Glomerular visceral epithelial cell (primary cell): ENCODE data around the gene RWDD3.

Experiments
- DNase-seq: peaks from one replicate; pipeline ENCODE4 v3.0.0-alpha.2; 2016; ENCODE audit errors: extremely low spot score

The RWDD3 gene, protein sequence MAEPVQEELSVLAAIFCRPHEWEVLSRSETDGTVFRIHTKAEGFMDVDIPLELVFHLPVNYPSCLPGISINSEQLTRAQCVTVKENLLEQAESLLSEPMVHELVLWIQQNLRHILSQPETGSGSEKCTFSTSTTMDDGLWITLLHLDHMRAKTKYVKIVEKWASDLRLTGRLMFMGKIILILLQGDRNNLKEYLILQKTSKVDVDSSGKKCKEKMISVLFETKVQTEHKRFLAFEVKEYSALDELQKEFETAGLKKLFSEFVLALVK

DNA sequence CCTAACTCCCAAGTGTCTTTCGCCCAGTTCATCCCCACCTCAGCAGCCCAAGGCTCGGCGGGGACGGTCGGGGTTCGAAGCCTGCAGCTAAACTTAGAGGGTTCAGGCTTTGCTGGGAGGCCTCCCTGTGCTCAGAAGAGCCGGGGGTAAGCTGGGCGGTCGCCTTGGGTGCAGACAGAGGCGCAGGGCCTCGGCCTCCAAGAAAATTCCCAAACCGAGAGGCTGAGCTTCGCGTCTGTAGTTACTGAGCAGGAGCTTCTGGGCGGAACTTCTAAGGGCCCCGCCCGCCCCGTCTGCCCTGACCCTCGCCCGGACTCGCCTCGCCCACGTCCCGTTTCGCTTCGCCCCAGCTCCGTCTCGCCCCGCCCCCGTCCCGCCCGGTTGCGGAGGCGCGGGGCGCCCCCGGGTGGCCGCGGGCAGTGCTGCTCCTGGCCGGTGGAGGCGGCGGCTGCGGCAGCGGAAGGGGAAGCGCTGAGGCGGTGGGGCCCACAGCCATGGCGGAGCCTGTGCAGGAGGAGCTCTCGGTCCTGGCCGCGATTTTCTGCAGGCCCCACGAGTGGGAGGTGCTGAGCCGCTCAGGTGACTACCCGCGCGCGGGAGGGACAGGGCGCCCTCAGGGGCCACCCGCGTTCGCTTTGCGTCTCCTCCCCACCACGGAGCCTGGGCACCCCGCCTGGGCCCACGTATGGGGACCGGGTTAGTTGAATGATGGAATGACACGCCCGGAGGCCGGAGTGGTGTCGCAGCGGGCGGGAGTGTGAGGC is at the start of gene RWDD3:
TSS of gene RWDD3 (plus strand) at position 474 of the 764 bp plus-strand sequence. CDS start at position 495, 21 bp downstream.
- DNase-seq, result peak; percentile 95

DNA sequence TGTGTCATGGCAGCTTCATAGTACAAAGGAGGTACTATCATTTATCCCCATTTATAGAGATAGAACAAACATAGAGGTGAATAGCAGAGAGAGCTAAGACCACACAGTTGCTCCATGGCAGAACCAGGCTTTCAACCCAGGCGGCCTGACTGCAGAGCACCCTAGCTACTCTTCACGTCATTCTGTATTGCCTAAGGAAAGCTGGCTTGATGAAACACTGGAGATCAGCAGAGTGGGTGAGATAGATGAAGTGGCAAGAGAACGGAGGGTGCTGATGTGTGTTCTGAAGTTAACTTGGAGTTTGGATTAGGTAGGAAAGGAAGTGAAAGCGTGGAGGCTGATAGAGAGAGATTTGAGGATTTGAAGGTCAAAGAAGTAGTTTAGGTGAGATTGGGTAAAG is 47.9 kb upstream of the RWDD3 start:
- no peak for DNase-seq

DNA sequence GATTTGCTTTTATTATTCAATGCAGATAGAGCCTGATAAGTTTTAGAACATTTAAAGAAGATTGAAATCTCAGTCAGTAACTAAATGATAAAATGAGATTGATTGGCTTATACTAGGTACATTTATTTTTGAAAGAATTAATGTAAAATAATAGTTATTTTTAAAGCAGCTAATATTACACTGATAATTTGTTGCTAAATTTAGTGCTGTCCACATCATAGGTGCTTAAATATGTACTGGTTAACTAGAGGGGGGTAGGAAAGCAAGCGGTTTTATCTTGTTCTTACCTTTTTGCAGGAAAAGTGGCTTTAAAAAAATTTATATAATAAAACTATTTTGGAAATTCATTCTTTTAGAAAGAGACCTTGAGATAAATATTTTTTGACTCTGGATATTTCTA is 40.4 kb upstream of the RWDD3 start:
- no peak for DNase-seq

DNA sequence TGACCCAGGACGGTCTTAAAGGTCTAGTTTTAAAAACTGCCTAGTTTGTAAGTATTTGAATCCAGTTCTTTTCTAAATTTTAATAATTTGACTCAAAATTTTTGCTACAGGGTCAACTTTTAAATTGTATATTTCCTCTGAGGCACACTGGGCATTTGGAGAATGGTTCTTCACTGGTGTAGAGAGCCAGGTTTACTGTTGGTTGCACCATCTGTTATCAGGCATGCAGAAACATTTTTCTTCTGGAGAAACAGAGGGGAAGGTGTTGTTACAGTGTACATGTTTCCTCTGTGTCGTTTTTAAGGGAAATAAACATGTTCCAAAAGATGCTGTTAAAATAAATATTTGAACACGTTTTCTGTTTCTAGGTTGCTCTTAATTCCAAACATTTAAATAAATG is 39.0 kb upstream of the RWDD3 start:
- DNase-seq, result no peak

DNA sequence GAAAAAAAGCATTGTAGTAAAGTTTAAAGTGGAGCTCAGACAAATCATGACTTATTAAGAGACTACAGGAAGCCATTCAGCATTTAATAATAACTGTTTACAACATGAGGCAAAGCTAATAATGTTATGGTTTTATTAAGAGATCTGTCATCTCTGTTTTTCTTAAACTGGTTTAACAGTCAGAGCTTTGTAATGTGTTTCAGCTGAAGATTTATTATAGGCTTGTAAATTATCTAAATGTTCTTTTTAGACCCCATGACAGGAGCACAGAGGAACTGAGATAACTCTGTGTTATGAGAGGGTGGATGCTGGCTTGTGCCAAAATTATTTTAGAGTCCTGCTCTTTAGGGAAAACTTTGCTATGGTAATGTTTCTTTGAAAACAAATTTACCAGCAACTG is 38.0 kb upstream of the RWDD3 start:
- DNase-seq, result no peak

DNA sequence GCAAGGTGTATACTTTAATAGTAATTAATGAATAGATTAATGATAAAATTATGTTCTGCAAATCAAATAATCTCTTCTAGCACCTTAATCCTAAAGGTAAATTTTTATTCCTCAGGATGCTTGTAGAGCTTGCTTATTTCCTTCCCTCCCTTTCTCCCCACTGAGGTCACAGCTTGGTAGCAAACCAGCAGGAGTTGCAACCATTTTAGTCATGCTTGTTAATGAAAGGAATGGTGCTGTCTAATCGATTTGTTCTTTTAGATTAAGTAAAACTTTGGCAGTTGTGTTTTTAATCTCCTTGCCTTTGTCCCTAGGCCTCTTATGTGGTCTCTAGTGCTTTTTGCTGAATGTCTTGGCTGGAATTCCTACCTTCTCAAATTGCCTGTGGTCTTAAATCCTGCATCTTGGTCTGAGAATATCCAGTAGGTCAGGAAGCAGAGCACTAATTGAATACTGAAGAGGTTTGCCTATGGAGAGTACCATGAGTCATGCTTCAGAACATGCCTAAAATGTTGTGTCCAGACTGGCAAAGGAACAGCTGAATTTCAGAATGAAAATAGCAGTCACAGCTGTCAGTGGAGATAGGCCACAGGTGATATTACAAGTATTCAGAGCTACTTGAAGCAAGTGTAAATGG is 36.3 kb upstream of the RWDD3 start:
- peak; percentile 38 for DNase-seq

DNA sequence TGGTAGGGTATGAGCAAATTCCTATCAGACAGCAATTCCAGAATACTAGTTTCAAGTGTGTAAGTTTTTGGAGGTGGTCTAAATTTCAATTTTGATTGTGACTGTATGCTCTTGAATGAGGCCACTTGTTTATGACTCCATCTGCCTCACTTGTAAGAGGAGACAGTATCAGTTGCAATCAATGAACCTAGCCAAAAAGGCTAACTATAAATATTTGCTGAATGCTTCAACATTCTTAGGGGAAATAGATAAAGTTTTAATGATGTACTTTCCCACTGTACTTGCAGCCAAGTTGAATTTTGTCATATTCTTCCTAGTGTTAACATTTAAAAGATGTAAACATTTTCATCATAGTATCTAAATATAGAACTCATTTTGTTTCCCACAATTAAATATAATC is 32.1 kb upstream of the RWDD3 start:
- no peak for DNase-seq

DNA sequence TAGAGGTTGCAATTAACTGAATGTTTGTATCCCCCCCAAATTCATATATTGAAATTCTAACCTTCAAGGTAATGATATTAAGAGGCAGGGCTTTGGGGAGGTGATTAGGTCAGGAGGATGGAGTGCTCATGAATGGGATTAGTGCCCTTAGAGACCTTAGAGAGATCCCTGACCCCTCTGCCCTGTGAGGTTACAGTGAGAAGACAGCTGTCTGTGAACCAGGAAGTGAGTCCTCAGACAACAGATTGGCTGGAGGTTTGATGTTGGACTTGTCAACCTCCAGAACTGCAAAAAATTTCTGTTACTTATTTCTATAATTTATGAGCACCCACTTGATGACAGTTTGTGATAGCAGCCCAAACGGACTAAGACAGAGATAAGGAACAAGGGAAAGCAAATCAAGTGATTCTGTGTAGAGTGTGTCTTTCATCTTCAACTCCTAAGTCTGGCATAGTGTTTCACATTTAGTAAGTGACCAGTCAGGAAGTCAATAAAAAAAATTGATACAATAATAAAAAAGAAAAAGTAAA is 30.0 kb upstream of the RWDD3 start:
- no peak for DNase-seq

DNA sequence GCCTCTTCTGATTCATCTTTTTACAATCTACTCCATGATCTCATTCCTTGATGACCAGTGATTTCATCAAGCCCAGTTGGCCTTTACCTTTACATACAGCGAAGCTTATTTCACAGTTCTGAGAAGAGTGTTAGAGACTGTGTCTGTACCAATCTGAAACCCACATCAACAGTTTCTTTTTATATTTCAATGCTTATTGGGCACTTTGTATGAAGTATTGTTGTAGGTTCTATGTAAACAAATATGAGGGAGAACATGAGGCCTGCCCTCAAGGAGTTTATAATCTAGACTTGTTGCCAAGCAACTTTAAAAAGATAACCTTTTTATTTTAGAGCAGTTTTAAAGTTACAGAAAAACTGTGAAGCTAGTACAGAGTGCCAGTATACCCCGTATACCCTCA is 27.5 kb upstream of the RWDD3 start:
- DNase-seq, result no peak

DNA sequence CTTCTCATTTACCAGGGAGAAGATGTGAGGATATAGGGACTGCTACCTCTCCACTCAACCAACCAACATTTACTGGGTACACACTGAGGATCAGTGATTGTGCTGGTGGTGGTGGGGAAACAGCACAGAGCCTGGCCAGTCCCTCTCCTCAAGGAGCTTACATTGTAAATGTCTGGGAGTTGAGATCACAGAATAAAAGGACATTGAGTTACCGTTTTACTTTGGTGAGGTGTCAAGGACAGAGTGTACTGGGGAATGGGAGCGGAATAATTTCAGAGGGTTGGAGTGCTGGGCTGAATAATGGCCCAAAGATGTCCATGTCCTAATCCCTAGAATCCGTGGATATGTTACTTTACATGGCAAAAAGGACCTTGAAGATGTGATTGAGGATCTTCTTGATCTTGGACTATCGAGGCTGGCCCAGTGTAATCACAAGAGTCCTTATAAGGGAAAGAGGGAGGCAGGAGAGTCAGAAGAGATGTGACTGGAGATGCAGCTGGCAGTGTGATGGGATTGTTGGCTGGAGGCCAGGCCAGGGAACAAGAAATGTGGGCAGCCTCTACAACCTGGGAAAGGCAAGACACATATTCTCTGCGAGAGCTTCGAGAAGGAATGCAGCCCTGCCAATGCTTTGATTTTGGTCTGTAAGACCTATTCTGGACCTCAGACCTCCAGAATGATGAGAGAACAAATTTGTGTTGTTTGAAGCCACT is 26.6 kb upstream of the RWDD3 start:
- peak; percentile 12 for DNase-seq

DNA sequence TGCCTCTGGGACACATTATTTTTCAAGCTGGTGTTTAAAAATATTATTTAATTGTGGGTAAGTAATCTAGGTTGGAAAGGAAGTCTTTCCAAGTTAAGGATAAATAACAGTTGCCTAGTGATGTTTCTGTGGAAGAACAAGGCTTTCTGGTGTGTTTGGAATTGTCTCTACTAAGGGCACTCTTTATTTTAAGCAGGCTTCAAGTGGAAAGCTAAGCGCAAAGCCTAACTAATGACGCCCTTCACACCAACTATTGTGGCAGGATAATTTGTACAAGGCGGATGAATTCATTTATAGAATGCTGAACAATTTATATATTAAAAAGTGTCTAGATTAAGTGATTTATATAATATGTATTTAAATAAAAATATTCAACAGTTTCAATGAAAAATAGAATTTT is 25.1 kb upstream of the RWDD3 start:
- no peak for DNase-seq

DNA sequence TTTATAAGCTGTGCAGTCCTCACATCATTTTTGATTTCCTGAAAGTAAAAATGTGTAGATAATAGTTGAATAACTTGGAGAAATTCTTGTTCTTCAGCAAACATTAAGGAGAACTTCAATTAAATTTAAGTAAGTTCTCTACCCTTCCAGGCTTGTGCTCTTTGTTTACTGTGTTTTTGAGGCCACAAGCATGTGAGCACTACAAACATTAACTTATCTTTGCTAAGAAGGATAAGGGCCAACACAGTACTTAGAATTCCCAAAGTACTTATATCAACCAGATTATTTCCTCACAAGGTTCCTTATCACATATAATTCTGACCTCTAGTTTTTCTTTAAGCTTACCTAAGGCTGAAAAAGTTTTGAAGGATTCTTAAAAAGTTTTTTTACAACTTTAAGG is 24.7 kb upstream of the RWDD3 start:
- DNase-seq, result no peak

DNA sequence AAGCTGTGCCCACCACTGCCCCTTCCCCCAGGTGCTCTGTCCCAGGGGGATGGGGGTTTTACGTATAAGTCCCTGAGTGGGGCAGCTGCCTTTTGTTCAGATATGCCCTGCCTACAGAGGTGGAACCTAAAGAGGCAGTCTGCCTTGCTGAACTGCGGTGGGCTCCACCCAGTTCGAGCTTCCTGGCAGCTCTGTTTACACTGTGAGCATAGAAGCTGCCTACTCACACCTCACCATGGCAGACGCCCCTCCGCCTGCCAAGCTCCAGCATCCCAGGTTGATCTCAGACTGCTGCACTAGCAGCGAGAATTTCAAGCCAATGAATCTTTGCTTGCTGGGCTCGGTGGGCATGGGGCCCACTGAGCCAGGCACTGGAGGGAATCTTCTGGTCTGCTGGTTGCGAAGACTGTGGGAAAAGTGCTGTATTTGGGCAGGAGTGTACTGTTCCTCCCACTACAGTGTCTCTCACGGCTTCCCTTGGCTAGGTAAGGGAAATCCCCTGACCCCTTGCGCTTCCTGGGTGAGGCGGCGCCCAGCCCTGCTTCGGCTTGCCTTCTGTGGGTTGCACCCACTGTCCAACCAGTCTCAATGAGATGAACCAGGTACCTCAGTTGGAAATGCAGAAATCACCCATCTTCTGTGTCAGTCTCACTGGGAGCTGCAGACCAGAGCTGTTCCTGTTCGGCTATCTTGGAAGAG is 17.6 kb upstream of the RWDD3 start:
- no peak for DNase-seq

DNA sequence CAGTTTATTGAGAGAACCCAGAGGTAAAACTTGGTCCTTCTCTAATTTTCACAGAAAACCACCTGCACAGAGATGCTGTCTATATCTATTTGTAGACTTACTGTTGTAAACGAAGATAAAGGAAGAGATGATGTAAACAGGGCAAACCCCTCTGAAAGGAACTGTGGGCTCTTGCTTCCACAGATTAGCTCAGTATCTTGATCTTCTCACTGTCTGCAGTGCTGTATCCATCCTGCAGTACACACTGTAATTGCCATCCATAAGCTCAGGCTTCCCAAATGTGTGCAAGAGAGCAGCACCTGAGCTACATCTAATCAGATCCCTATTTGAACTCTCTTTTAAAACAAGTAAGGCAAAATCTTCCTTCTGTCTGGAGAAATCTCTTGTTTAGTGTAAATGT is 16.6 kb upstream of the RWDD3 start:
- no peak for DNase-seq

DNA sequence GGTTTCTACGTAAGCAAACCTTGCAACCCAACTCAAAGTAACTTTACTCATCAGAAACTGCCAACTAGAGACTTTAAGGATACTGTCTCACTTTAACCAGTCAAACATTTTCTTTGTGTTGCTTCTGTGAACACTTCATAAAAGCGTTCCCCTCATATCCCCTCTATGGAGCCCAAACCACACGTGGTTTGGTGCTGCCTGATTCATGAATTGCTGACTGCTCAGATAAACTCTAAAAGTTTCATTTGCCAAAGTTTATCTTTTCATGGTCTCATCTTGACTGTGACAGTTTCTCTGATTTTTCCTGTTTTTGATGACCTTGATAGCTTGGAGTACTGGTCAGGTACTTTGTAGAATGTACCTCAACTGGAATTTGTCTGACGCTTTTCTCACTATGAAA is 14.6 kb upstream of the RWDD3 start:
- no peak for DNase-seq

DNA sequence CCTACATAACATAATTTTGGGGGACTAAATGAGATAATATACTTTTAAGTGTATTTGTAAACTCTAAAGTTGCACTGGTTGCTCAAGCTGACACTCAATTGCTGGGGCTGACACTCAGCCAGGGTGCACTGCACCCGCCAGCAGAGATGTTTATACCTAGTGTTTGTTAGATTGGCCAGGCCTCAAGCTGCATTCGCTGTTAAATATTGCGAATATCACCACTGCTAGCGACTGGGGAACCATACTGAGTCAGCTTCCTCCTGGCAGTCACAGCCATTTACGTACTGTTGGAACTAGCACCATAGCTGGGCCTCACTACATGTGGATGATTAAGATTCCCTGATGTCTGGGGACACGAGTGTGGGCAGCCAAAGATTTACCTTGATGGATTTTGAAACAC is 12.7 kb upstream of the RWDD3 start:
- DNase-seq, result no peak

DNA sequence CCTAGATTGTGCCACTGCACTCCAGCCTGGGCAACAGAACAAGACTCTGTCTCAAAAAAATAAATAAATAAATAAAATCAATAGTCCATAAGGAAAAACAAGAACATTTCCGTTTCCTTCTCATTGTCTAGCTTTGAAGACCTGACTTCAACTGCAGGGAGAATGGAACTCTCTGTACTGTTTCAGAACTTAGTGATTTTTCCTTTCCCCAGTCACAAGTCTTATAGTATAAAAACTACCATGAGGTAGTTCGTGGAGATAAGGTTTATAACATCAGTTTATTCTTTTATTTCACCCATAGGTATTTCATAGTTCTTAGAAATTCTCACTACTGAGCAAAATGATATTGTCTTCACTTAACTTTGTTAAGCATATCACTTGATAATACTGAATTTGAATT is 11.4 kb upstream of the RWDD3 start:
- no peak for DNase-seq

DNA sequence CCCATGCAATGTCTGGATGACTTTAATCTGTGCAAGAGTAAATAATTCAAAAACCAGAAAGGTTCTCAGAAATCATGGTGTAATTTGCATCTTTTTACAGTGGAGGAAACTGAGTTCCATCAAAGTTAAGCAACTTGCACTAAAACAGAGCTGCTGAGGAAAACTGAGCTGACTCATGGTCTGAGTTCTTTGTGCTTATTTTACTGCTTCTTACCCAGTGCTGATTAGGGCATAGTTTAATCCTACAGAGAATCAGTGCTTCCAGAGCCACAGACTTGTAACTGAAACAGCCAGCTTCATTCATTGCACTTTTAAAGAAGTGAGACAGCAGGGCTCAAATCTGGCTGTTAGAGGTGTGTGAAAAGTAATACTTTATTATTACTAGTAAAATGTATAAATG is 10.9 kb upstream of the RWDD3 start:
- DNase-seq, result no peak

DNA sequence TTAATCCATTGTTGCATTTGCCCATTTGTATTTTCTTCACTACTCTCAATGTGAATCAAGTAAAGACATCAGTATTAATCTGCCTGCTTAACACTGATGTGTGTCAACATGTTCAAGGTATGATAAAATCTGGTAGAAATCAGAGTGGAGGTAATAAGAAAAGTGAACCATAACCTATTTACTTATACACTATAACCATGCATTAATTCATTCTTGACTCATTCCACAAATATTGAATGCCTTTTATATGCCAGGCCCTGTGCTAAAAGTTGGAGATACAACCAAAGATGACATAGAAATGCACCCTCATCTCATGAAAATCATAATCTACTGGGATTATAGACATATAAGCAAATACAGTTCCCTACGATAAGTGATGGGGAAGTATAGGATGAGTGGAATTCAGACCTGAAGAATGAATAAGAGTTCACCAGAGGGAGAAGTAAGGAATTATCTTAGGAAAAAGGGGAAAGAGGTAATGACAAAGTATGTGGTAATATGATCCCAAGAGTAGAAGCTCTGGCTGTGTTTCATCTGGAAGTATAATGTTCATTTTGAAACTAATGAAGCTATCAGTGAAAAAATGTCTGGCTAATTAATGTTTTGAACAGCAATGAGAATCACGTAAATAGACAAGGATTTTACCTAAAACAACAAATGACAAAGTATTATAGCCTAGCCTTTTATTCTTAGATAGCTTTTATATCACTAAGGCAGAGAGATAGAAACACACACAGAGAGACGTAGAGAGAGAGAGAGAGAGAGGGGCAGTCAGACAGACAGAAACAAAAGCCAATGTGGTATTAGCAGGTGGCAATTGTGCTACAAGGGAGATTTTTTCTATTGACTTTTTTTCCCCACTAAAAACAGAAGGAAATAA is 7.0 kb upstream of the RWDD3 start:
- no peak for DNase-seq

DNA sequence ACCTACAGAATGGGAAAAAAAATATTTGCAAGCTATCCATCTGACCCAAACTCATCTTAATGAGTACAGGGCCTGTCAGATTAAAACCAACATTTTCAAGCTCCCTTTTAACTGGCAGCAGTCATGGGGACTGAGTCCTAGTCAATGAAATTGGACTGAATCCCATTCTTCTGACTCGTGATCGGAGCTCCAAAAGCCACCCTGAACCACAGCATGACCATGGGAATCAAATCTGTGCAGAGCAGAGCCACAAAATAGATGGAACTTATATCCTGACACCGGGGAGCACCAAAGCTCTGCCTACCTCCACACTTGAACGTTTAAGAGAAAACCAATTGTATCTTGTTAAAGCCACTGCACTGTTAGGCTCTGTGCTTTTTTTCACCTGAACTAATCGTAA is 5.0 kb upstream of the RWDD3 start:
- DNase-seq, result peak; percentile 3

DNA sequence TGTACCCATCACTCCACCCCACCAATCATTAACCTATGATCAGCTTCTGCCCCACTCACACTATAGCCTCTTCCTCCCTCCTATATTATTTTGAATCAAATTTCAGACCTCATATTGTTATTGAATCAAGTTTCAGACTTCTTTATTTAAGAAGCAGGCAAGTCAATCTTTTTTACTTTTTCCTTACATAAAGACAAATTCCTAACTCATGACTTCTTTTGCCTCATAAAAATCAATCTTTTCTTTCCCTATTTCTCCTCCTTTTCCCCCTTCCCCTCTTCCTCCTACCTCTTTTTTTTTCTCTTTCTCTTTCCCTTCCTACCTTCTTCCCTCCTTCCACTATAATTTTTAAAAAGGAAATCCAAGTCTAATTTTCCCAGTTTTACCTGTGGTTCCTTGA is 4.3 kb upstream of the RWDD3 start:
- DNase-seq, result no peak
